ENCODE measurements around the gene ZFAND6. TPM values are rescaled to one million over a fixed set of nuclear protein-coding genes. Genes with fewer than 3 reads are reported as not detected.
"Not testable (repeated sequence)": the region's sequence is repeated elsewhere in the genome, so short reads cannot be mapped to it uniquely, and the experiment has no call there.

Gene ZFAND6
- total RNA-seq, 1 donor from 2014 or later = 80.1 TPM

DNA sequence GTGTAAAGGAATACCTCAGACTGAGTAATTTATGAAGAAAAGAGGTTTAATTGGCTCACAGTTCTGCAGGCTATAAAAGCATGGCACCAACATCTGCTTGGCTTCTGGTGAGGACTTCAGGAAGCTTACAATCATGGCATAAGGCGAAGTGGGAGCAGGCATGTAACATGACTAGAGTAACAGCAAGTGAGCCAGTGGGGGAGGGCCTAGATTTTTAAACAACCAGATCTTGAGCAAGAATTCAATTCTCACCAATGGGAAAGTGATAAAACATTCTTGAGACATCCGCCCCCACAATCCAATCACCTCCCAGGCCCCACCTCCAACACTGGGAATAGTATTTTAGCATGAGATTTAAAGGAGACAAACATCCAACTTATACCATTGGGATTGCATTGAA, 44.3 kb upstream of the ZFAND6 start:
- Mint-ChIP-seq H3K4me3 (ENCODE audit: unreplicated experiment) (no peak overlapping the region), H3K9me3 (ENCODE audit: unreplicated experiment) (no peaks in the 10 kb centered on the region), H3K4me1 (ENCODE audit: low read depth, unreplicated experiment) (no peaks in the 10 kb centered on the region), H3K27ac (ENCODE audit: unreplicated experiment) (no peak overlapping the region), H3K27me3 (ENCODE audit: unreplicated experiment) (no peaks in the 10 kb centered on the region), H3K36me3 (ENCODE audit: unreplicated experiment) (no peaks in the 10 kb centered on the region)
- no peak for DNase-seq
- TF ChIP-seq, protein P1, sequence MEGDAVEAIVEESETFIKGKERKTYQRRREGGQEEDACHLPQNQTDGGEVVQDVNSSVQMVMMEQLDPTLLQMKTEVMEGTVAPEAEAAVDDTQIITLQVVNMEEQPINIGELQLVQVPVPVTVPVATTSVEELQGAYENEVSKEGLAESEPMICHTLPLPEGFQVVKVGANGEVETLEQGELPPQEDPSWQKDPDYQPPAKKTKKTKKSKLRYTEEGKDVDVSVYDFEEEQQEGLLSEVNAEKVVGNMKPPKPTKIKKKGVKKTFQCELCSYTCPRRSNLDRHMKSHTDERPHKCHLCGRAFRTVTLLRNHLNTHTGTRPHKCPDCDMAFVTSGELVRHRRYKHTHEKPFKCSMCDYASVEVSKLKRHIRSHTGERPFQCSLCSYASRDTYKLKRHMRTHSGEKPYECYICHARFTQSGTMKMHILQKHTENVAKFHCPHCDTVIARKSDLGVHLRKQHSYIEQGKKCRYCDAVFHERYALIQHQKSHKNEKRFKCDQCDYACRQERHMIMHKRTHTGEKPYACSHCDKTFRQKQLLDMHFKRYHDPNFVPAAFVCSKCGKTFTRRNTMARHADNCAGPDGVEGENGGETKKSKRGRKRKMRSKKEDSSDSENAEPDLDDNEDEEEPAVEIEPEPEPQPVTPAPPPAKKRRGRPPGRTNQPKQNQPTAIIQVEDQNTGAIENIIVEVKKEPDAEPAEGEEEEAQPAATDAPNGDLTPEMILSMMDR (IDR thresholded peaks at IDR 0.05; ENCODE audit: partially characterized antibody, unreplicated experiment) = no peak

- not testable (repeated sequence) for H3K4me3 Mint-ChIP-seq (ENCODE audit: unreplicated experiment); H3K27ac Mint-ChIP-seq (ENCODE audit: unreplicated experiment); H3K9me3 Mint-ChIP-seq (ENCODE audit: unreplicated experiment); H3K4me1 Mint-ChIP-seq (ENCODE audit: low read depth, unreplicated experiment); H3K36me3 Mint-ChIP-seq (ENCODE audit: unreplicated experiment); H3K27me3 Mint-ChIP-seq (ENCODE audit: unreplicated experiment); DNase-seq
Measured at GRCh38 chr15:80016506-80016905, 43.0 kb upstream of the ZFAND6 start.

- DNase-seq; H3K27ac Mint-ChIP-seq (ENCODE audit: unreplicated experiment); H3K36me3 Mint-ChIP-seq (ENCODE audit: unreplicated experiment); H3K9me3 Mint-ChIP-seq (ENCODE audit: unreplicated experiment); H3K4me3 Mint-ChIP-seq (ENCODE audit: unreplicated experiment); H3K4me1 Mint-ChIP-seq (ENCODE audit: low read depth, unreplicated experiment); H3K27me3 Mint-ChIP-seq (ENCODE audit: unreplicated experiment): not testable (repeated sequence)
Measured at GRCh38 chr15:80017139-80017538, 42.3 kb upstream of the ZFAND6 start.

GRCh38 chr15:80019168-80019745, 40.2 kb upstream of the ZFAND6 start:
- Mint-ChIP-seq H3K4me1 (ENCODE audit: low read depth, unreplicated experiment) (no peaks in the 10 kb centered on the region), H3K4me3 (ENCODE audit: unreplicated experiment) (no peak overlapping the region), H3K27ac (ENCODE audit: unreplicated experiment) (no peak overlapping the region), H3K36me3 (ENCODE audit: unreplicated experiment) (no peaks in the 10 kb centered on the region), H3K9me3 (ENCODE audit: unreplicated experiment) (peaks cover 3% of the 10 kb centered on the region), H3K27me3 (ENCODE audit: unreplicated experiment) (no peaks in the 10 kb centered on the region)
- no peak for DNase-seq
- TF ChIP-seq, protein P1 (IDR thresholded peaks at IDR 0.05; ENCODE audit: partially characterized antibody, unreplicated experiment) = no peak

GRCh38 chr15:80020149-80020548, 39.3 kb upstream of the ZFAND6 start:
- not testable (repeated sequence) for DNase-seq; H3K4me3 Mint-ChIP-seq (ENCODE audit: unreplicated experiment); H3K4me1 Mint-ChIP-seq (ENCODE audit: low read depth, unreplicated experiment); H3K27me3 Mint-ChIP-seq (ENCODE audit: unreplicated experiment); H3K9me3 Mint-ChIP-seq (ENCODE audit: unreplicated experiment); H3K27ac Mint-ChIP-seq (ENCODE audit: unreplicated experiment); H3K36me3 Mint-ChIP-seq (ENCODE audit: unreplicated experiment)

DNA sequence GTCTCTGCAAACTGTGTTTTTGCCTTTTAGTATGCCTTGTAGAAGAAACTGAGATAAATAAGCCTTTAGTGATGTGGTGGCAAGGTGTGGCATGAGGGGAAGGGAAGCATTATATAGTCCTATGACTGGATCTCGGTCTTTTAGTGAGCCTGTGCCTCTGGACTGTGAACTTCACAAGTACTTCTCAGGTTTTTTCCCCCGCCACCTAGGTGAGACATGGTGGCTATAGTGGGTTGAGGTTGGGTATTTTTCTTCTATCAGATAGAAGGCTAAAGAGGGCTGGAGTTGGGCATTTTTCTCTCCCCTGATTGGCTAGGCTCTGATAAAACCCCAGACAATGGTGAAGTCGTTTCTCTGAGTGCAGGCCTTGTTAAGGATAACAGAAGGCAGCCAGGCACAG, 38.7 kb upstream of the ZFAND6 start:
- no peak overlapping the region for H3K4me3 Mint-ChIP-seq (ENCODE audit: unreplicated experiment)
- TF ChIP-seq, protein P1 (IDR thresholded peaks at IDR 0.05; ENCODE audit: partially characterized antibody, unreplicated experiment) = no peak
- peaks cover 3% of the 10 kb centered on the region for H3K9me3 Mint-ChIP-seq (ENCODE audit: unreplicated experiment)
- peaks cover 3% of the 10 kb centered on the region for H3K27me3 Mint-ChIP-seq (ENCODE audit: unreplicated experiment)
- no peak overlapping the region for H3K27ac Mint-ChIP-seq (ENCODE audit: unreplicated experiment)
- no peak for DNase-seq
- H3K4me1 Mint-ChIP-seq (ENCODE audit: low read depth, unreplicated experiment) = no peaks in the 10 kb centered on the region
- H3K36me3 Mint-ChIP-seq (ENCODE audit: unreplicated experiment) = no peaks in the 10 kb centered on the region
